GM19023 (cell line): ENCODE results near the gene BCL2L2.

ENCODE experiments used
- ATAC-seq: cut with Tn5 transposase; IDR thresholded peaks from one replicate; pipeline ENCODE4 v1.9.1; 2021; ENCODE audit warnings: mild to moderate bottlenecking, moderate library complexity; ENCODE audit not compliant: unreplicated experiment

Gene BCL2L2

DNA sequence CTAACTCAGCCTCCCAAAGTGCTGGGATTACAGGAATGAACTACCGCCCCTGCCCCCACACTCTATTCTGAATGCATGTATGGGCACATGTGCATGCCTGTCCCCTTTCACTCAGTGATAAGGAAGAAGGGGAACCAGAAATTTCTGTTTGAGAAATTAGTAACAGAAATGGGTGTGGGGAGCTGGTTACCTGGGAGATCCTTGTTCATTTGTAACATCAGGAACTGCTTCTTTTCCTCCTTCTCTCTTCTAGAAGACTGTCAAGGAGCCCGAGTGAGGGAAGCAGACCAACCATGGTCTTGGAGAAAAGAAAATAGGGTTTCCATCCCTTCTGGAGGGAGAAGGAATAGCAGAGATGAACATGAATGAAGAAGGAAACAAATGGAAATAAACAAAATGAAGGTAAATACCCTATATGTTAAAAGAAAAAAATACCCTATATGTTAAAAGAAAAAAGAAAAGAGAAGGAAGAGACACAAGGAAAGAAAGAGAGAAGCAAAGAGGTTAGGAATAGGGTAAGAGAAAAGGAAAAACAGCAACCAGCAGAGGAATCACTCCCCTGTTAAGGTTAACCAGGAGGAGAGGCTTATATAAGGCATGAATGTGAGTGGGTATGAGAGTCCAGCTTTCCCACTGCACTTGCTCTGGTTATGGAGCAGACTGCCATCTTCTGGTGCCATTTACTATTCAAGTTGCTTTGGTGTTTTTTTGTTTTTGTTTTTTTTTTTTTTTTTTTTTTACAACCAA is 7.2 kb upstream of the BCL2L2 start:
- no peak for ATAC-seq

DNA sequence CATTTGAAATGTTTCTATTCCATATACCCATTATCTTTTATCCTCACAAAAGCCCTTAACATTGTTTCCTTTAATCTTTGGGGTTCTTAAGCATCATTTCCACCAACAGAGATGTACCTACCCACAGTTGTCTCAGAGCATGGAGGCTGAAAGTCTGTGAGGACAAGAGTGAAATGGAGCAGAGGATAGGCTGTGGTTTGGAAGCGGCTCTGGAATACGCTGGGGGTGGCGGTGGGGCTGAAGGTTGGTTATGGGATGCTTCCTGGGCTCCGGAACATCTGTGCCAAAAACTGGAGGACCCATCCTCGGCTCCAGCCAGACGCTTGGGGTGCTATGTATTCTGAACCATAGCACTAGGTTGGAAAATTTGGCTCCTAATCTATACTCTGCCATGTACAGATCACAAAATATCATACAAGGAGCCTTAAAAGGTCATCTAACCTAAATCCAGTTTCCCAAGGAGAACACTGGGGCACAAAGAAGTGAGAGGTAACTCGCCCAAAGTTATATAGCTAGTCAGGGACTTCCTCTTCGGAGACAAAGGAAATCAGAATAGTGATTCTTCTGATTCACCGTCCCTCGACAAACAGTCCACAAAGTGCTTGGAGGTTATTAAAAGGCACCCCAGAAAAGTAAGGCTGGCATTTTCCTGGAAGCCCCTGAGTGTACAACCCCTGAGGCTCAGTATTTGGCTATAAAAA is 6.5 kb upstream of the BCL2L2 start:
- no peak for ATAC-seq

DNA sequence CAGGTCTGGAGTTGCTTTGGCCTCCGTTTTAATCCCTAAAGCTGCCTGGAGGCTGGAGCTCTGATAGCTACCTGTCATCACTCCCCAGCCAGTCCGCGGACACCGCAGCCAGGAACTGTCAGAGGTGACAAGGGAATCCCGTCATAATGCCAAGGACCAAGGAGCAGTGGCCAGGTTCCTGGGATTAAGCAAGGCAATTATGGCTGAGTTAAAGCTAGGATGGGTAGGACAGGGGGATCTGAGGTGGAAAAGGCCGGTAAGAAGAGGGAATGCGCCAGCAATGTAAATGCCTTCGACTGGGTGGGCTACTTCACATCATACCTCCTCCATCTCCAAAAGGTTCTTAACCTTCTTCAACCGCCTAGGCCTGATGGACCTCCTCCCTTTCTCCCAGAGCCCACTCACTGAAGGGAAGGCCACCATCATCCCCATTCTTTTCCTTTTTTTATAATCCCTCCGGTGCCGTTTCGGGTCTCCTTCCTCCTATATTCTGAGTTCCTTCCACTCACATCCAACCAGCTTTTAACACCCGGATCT is 5.9 kb upstream of the BCL2L2 start:
- ATAC-seq, result no peak

DNA sequence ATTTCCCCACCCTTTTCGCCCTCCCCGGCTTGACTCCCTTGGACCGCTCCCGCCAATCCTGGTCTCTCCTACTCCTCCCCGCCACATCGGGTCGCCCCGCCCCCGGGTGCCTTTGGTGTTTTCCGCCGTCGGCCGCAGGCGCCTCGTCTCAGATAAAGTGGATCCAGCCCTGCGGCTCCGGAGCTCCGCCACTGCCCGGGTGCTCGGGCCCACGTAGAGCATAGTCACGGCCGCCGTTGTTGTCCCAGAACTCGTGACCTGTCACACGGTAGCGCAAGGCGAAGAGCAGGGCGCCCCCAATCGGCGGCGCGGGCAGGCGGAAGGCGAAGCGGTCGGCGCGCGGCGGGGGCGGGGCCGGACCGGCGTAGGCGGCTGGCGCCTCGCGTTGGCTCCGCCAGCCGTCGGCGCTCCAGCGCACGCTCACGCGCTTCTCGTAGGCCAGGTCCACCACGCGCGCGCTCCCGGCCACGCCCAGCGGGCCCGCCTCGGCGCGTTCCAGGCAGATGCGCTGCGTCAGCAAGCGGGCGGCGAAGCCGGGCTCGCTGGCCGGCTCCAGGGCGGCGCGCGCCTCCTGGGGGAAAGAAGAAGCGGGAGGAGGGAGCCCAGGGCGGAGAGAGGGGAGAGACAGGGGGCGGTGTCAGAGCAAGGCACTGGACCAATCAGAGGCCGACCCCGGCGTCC is 5.2 kb upstream of the BCL2L2 start:
- ATAC-seq, result peak; percentile 80

DNA sequence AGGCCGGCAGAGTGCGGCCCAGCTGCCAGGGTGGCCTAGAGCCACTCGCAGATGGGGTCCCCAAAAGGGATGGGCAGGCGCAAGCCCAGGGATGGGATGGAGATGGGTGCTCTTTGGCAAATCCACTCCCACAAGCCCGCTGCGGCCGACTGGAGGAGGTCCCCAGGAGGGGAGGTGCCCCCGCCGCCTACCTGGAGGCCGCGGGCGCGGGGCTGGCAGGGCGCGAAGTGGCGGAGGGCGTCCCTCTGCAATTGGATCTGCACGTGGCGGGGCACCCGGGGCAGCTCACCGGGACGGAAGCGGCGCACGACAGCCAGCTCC is 4.7 kb upstream of the BCL2L2 start:
- ATAC-seq, result peak; percentile 11

DNA sequence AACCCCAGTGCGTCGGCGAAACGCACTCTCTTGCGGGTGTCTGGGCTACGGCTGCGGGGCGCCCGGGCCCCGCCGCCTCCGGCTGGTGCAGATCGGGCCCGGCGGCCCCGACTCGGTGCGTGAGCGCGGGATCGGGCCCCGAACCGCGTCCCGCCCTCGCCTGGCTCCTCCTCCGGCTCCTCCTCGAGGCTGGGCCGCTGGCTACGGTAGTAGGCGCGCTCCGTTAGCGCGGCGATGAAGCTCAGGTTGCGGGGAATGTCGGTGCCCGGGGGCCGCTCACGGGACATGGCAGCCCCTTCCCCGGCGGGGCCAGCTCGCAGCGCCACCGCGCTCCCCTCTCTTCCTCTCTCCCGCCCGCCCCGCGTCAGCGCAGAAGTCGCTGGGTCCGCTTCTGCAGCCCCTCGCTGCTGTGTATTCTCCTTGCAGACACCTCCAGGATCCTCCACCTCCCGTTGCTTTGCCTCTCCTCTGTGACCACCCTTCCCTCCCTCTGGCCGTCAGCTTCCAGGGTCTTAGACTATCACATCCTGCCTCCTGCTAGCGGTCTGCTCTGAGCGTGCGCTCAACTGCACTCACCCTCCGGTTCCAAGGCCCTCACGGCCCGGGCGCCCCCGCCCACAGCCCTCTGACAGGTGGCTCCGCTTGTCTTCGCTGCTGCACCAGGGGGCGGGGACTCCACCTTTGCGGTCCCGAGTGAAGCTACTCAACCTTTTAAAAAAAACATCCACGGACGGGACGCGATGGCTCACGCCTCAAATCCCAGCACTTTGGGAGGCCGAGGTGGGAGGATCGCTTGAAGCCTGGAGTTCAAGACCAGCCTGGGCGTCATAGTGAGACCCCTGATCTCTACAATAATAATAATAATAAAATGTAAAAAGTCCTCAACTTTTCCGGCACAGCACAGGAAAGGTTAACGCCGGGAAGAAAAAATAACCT is 4.1 kb upstream of the BCL2L2 start, which contains the start of gene PPP1R3E:
TSS of gene PPP1R3E (minus strand) at position 570 of the 936 bp plus-strand sequence. CDS start at position 287, 283 bp downstream.
- ATAC-seq, result peak; percentile 37

DNA sequence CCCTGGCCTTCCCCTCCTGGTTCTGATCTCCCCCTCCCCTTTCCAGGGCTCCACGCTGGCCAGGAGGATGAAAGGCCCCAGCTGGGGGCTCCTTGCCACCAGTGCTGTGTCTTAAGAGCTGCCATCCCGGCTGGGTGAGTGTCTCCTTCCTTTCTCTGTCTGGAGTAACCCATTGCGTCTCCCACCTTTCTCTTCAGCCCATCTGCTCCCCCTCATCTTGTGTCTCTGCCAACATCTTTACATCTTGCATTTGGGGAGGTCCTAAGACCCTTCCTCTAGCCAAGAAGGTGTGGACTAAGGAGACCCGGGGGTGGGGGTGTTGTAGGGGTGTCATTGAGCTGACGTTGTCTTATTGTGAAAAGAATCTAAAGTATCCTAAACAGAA is 505 bp downstream of the BCL2L2 start:
- no peak for ATAC-seq

DNA sequence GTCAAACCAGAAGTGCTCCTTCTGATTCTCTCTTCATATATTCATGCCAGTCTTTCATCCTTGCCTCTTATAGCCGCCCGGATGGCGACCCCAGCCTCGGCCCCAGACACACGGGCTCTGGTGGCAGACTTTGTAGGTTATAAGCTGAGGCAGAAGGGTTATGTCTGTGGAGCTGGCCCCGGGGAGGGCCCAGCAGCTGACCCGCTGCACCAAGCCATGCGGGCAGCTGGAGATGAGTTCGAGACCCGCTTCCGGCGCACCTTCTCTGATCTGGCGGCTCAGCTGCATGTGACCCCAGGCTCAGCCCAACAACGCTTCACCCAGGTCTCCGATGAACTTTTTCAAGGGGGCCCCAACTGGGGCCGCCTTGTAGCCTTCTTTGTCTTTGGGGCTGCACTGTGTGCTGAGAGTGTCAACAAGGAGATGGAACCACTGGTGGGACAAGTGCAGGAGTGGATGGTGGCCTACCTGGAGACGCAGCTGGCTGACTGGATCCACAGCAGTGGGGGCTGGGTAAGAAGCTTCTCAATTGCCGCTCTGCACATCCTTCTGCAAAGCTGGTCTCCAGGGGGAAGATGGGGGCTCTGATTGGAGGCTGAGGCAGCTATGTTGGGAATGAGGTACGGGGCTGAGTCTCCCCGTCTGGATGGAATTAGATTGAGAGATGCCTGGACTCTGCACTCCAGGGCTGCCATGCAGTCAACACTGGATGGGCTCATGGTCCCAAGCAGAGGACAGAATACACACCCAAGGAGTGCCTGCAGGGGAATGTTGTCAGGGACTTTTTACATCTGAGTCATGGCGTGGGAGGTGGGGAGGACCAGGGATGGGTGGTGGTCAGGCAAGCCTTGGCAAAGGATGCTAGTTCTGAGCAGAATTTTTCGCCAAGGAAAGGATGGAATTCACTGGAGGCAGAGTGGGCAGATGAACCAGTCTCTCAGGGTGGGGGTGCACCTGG is 1.3 kb downstream of the BCL2L2 start:
- no peak for ATAC-seq

DNA sequence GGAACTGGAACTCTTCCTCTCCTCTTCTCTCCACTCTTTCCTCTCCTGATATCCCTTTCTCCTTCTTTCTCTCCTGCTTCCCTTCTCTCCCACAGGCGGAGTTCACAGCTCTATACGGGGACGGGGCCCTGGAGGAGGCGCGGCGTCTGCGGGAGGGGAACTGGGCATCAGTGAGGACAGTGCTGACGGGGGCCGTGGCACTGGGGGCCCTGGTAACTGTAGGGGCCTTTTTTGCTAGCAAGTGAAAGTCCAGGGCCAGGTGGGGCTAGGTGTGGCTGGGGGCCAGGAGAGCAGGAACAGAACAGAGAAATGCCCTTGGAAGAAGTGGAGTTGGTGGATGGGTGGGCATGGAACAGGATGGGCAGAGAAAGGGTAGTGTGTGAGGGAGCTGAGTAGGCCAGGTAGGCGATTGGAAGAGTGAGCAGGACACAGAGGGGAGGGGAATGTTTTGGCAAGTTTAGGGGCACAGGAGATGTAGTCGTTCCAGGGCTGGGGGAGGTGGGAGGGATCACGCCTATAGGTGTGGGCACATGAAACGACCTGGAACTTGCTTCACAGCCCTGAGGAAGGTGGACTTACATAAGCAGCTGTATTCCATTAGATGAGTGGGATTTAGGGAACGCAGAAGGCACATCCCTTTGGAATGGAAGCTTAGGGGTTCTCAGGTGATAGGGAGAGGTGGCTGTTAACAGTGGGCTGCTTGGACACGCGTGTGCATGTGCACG is 2.2 kb downstream of the BCL2L2 start:
- ATAC-seq, result no peak

DNA sequence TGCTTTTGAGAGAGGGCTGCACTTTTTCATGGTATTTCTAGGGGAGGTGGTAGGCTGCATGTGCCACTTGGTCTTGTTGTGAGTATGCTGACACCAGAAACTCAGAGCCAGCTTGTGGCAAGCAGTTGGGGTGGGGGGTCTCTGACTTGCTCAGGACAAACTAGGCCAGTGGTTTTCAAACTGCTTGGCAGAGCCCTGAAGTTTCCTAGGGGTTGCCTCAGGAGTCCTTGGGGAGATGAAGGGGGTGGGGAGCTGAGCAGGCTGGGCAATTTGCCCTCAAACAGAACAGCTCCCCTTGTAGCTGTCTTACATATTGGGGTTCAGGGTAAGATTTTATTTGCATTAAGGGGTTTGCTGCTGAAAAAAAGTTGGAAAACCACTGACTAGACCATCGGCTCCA is 3.9 kb downstream of the BCL2L2 start:
- no peak for ATAC-seq

DNA sequence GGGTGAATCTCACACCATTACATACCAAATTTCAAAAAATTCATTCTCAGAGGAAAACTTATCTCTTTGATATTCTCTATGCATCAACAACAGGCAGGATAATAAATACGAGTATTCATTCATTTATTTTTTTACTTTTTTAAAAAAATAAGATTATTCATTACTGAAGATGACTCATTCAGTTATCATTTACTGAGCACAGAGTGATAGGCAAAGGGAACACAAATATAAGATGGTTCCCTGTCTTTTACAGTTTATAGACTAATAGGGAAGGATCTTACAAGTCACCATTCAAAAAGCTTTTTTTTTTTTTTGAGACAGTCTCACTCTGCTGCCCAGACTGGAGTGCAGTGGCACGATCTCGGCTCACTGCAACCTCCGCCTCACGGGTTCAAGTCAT is 9.7 kb downstream of the BCL2L2 start:
- no peak for ATAC-seq

DNA sequence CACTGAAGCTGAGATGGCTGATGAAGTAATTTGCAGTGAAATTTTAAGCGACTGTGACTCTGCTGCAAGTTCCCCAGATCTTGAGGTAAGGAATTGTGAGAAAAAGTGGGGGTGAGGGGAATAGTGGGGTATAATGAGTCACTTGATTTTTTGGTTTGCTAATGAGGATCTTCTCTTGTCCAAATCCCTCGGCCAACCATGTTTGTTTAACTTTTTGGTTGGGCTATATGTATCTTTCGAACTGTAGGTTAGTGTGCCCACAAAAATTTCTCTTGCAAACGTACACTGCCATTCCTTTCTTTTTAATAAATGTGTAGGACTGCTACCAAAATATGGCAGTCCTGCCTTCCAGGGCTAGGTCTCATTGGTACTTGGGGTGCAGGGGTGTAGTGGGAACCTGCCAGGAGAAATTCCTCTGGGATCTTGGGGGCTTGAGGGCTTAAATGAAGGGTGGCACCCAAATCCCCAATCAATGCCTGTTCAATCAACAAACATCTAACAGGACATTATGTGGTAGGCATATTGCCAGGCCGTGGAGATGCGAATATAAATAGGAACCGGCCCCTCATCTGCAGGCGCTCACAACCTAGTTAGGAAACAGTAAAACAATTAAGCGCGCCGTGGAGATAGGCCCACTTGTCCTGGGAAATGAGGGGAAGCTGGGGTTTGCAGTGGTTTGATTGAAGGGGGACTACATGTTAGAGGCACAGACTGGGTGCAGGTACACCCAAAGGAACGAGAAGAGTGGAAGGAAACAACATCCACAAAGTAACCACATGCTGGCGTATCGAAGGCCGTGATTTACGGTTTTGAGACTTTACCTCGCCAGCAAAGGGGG is 13.3 kb downstream of the BCL2L2 start:
- ATAC-seq, result no peak

DNA sequence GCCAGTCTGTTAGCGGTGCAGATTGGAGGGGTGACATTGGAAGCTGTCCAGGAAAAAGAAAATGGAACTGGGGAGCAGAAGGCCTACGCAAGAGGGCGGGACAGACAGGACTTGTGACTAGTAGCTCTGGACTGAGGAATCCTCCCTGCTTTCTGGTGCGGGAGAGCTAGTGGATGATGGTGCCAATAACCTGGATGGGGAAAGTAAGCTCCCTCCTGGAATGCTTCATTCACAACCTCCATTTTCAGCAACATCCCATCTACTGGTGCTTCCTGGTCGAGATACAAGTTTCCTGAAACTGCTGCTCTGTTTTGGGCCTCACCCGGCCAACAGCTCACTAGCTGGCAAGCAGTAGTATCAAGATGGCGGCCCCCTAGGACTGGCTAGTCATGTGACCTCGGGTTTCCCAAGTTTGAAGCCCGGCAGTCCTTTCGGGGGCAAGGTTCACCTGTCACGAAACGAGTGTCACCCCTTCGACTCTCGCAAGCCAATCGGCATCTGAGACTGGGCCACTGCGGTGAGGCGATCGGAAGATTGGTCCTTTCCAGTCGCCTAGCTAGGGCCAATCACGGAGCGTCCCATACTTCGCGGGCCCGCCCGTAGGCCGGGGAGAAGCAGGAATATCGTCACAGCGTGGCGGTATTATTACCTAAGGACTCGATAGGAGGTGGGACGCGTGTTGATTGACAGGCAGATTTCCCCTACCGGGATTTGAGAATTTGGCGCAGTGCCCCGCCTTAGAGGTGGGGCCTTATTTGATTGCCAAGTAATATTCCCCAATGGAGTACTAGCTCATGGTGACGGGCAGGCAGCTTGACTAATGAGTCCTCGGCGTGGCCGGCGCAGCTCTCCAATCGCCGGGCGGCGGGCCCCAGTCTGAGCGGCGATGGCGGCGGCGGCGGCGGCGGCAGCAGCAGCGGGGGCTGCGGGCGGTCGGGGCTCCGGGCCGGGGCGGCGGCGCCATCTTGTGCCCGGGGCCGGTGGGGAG is 14.2 kb downstream of the BCL2L2 start, which contains the start of gene PABPN1:
TSS of gene PABPN1 (plus strand) at position 874 of the 988 bp plus-strand sequence. CDS start at position 887, 13 bp downstream.
- peak; percentile 92 for ATAC-seq

DNA sequence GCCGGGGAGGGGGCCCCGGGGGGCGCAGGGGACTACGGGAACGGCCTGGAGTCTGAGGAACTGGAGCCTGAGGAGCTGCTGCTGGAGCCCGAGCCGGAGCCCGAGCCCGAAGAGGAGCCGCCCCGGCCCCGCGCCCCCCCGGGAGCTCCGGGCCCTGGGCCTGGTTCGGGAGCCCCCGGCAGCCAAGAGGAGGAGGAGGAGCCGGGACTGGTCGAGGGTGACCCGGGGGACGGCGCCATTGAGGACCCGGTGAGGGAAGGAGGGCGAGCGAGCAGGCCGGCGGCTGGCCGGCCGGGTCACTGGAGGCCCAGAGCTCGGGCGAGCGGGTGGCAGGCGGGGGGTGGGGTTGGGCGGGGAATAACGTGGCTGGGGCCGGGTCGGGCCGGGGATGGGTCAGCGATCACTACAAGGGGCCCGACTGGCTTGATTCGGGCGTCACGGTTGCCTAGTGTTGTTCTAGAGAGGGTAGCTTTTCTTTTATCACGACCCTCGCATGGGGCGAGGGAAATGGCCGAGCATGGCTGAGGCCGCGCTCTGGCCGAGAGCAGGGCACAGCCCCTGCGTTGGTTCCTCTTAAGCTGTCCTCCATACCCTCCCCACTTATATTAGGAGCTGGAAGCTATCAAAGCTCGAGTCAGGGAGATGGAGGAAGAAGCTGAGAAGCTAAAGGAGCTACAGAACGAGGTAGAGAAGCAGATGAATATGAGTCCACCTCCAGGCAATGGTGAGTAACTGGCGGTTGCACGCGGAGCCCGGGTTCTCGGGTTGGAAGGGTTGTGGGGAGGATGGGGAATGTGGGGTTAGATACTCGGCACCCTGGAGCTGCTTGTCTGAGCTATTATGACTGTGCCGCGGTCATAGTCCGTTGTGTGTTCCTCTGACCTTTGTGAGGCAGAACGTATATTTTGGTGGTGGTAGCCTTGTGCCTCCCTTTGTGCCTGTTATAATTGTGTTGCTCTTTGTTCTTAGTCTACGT is 15.2 kb downstream of the BCL2L2 start:
- peak; percentile 9 for ATAC-seq
